Activated CD8-positive, alpha-beta memory T cell treated with anti-CD3 and anti-CD28 coated beads, Interleukin-2, amount 10 ng/mL, durations not matched to agents 7 days and 5 days (primary cell): ENCODE results near the gene MYO1C. TPM values are rescaled to one million over a fixed set of nuclear protein-coding genes. Genes with fewer than 3 reads are reported as not detected.
"Not testable (repeated sequence)": the region's sequence is repeated elsewhere in the genome, so short reads cannot be mapped to it uniquely, and the experiment has no call there.

ENCODE experiments used
- ATAC-seq: fragments of 150-1000 bp; cut with Tn5 transposase; one replicate; pipeline ENCODE4 v1.10.0; 2021; ENCODE audit warnings: moderate library complexity
- CTCF ChIA-PET: fragments of 350-600 bp; sonication (Branson Sonifier 250); formaldehyde crosslinking; loops from one replicate; lab custom pipeline; 2021; ENCODE audit warnings: antibody characterized with exemption; lab: Charles Lee
- DNase-seq: peaks from one replicate; pipeline ENCODE4 v3.0.0-alpha.2; 2020
- H3K27ac Mint-ChIP-seq: one replicate; pipeline ENCODE4 v1.8.0; 2021; ENCODE audit warnings: mild to moderate bottlenecking, mixed read lengths
- H3K27me3 Mint-ChIP-seq: one replicate; pipeline ENCODE4 v1.8.0; 2021; ENCODE audit warnings: mixed read lengths
- H3K36me3 Mint-ChIP-seq: one replicate; pipeline ENCODE4 v1.8.0; 2021; ENCODE audit warnings: mild to moderate bottlenecking, mixed read lengths
- H3K4me1 Mint-ChIP-seq: one replicate; pipeline ENCODE4 v1.8.0; 2021; ENCODE audit warnings: mixed read lengths
- H3K4me3 Mint-ChIP-seq: one replicate; pipeline ENCODE4 v1.8.0; 2021; ENCODE audit warnings: mild to moderate bottlenecking, moderate library complexity, mixed read lengths
- H3K9me3 Mint-ChIP-seq: one replicate; pipeline ENCODE4 v1.8.0; 2022; ENCODE audit warnings: low read depth, mixed read lengths
- total RNA-seq, 2 experiments: library from RNA; stranded (reverse); gene quantifications; one replicate each; pipeline ENCODE4 v1.2.3, GENCODE V29; 2021

Gene MYO1C
- total RNA-seq, 2 experiments from 2014 or later = 50.6 to 58.4 TPM

GRCh38 chr17:1445695-1446094 lies 46.8 kb downstream of the MYO1C start:
- DNase-seq, H3K36me3 Mint-ChIP-seq, H3K27ac Mint-ChIP-seq, H3K4me3 Mint-ChIP-seq, H3K9me3 Mint-ChIP-seq, H3K27me3 Mint-ChIP-seq, ATAC-seq, CTCF ChIA-PET: not testable (repeated sequence)
- peaks cover 13% of the 10 kb centered on the region for H3K4me1 Mint-ChIP-seq

- not testable (repeated sequence) for DNase-seq, H3K4me3 Mint-ChIP-seq, H3K36me3 Mint-ChIP-seq, H3K27ac Mint-ChIP-seq, ATAC-seq, H3K9me3 Mint-ChIP-seq, H3K27me3 Mint-ChIP-seq, H3K4me1 Mint-ChIP-seq
- CTCF ChIA-PET = interaction anchor here (1.5 kb wide), 1 partner anchor 11 kb away, joined by 4 read pairs; no protein-coding TSS in a partner anchor
These were observed 49.8 kb downstream of the MYO1C start for GRCh38 chr17:1442721-1443120.

GRCh38 chr17:1442187-1442586 lies 50.3 kb downstream of the MYO1C start:
- H3K27me3 Mint-ChIP-seq = no peaks in the 10 kb centered on the region
- no peak overlapping the region for H3K27ac Mint-ChIP-seq
- no peaks in the 10 kb centered on the region for H3K9me3 Mint-ChIP-seq
- H3K36me3 Mint-ChIP-seq = peaks cover 2% of the 10 kb centered on the region
- CTCF ChIA-PET = no interaction called here
- H3K4me1 Mint-ChIP-seq = peaks cover 7% of the 10 kb centered on the region
- no peak for ATAC-seq
- H3K4me3 Mint-ChIP-seq = no peak overlapping the region
- DNase-seq = no peak

- DNase-seq (no peak), ATAC-seq (no peak)
- no peaks in the 10 kb centered on the region for H3K9me3 Mint-ChIP-seq
- no peak overlapping the region for H3K4me3 Mint-ChIP-seq
- CTCF ChIA-PET = no interaction called here
- peaks cover 10% of the 10 kb centered on the region for H3K36me3 Mint-ChIP-seq
- H3K27me3 Mint-ChIP-seq = no peaks in the 10 kb centered on the region
- peaks cover 5% of the 10 kb centered on the region for H3K4me1 Mint-ChIP-seq
- H3K27ac Mint-ChIP-seq = no peak overlapping the region
These were observed 51.6 kb downstream of the MYO1C start for GRCh38 chr17:1440921-1441320.

- peaks cover 5% of the 10 kb centered on the region for H3K4me1 Mint-ChIP-seq
- no peaks in the 10 kb centered on the region for H3K9me3 Mint-ChIP-seq
- DNase-seq (no peak), ATAC-seq (no peak)
- CTCF ChIA-PET = no interaction called here
- H3K27me3 Mint-ChIP-seq = no peaks in the 10 kb centered on the region
- peaks cover 23% of the 10 kb centered on the region for H3K36me3 Mint-ChIP-seq
- H3K27ac Mint-ChIP-seq = no peak overlapping the region
- no peak overlapping the region for H3K4me3 Mint-ChIP-seq
These were observed 53.8 kb downstream of the MYO1C start for GRCh38 chr17:1438593-1439083.

- H3K36me3 Mint-ChIP-seq = peaks cover 38% of the 10 kb centered on the region
- CTCF ChIA-PET = interaction anchor here (0.7 kb wide), 1 partner anchor 219 kb away, joined by 3 read pairs; no protein-coding TSS in a partner anchor
- no peak for ATAC-seq
- no peak overlapping the region for H3K4me3 Mint-ChIP-seq
- H3K9me3 Mint-ChIP-seq = no peaks in the 10 kb centered on the region
- no peaks in the 10 kb centered on the region for H3K27me3 Mint-ChIP-seq
- H3K27ac Mint-ChIP-seq = no peak overlapping the region
- peaks cover 19% of the 10 kb centered on the region for H3K4me1 Mint-ChIP-seq
- DNase-seq = no peak
These were observed 57.2 kb downstream of the MYO1C start for GRCh38 chr17:1435326-1435725.

- H3K9me3 Mint-ChIP-seq = no peaks in the 10 kb centered on the region
- no peaks in the 10 kb centered on the region for H3K27me3 Mint-ChIP-seq
- peaks cover 38% of the 10 kb centered on the region for H3K36me3 Mint-ChIP-seq
- H3K4me3 Mint-ChIP-seq = no peak overlapping the region
- CTCF ChIA-PET = interaction anchor here (0.7 kb wide), 1 partner anchor 173 kb away, joined by 3 read pairs; no protein-coding TSS in a partner anchor
- H3K4me1 Mint-ChIP-seq = peaks cover 18% of the 10 kb centered on the region
- no peak for DNase-seq
- no peak for ATAC-seq
- no peak overlapping the region for H3K27ac Mint-ChIP-seq
These were observed 58.3 kb downstream of the MYO1C start for GRCh38 chr17:1434150-1434549.

GRCh38 chr17:1431631-1432104 lies 60.8 kb downstream of the MYO1C start:
- H3K4me1 Mint-ChIP-seq = peaks cover 14% of the 10 kb centered on the region
- no peaks in the 10 kb centered on the region for H3K9me3 Mint-ChIP-seq
- peaks cover 38% of the 10 kb centered on the region for H3K36me3 Mint-ChIP-seq
- no peak for DNase-seq
- H3K27ac Mint-ChIP-seq = no peak overlapping the region
- CTCF ChIA-PET = interaction anchor here (1.7 kb wide), 1 partner anchor 66 kb away, joined by 5 read pairs; no protein-coding TSS in a partner anchor
- H3K27me3 Mint-ChIP-seq = no peaks in the 10 kb centered on the region
- H3K4me3 Mint-ChIP-seq = no peak overlapping the region
- peak; percentile 39 for ATAC-seq

GRCh38 chr17:1423456-1424135 lies 68.9 kb downstream of the MYO1C start:
- H3K27me3 Mint-ChIP-seq = no peaks in the 10 kb centered on the region
- no peaks in the 10 kb centered on the region for H3K9me3 Mint-ChIP-seq
- H3K4me1 Mint-ChIP-seq = peaks cover 2% of the 10 kb centered on the region
- H3K27ac Mint-ChIP-seq = peak overlapping the region; percentile 42
- CTCF ChIA-PET = interaction anchor here (0.7 to 1.5 kb wide), 3 partner anchors 58 to 207 kb away, joined by 3 read pairs; no protein-coding TSS in a partner anchor
- H3K4me3 Mint-ChIP-seq = no peak overlapping the region
- H3K36me3 Mint-ChIP-seq = peaks cover 33% of the 10 kb centered on the region
- no peak for ATAC-seq
- DNase-seq = no peak

GRCh38 chr17:1422885-1423284 lies 69.6 kb downstream of the MYO1C start:
- H3K4me3 Mint-ChIP-seq = no peak overlapping the region
- no peaks in the 10 kb centered on the region for H3K9me3 Mint-ChIP-seq
- no peaks in the 10 kb centered on the region for H3K27me3 Mint-ChIP-seq
- DNase-seq = no peak
- ATAC-seq = no peak
- H3K4me1 Mint-ChIP-seq = peaks cover 2% of the 10 kb centered on the region
- CTCF ChIA-PET = interaction anchor here (1.4 to 1.5 kb wide), 2 partner anchors 58 to 207 kb away, joined by 3 read pairs; no protein-coding TSS in a partner anchor
- H3K36me3 Mint-ChIP-seq = peaks cover 34% of the 10 kb centered on the region
- no peak overlapping the region for H3K27ac Mint-ChIP-seq

- Mint-ChIP-seq H3K27ac (no peak overlapping the region), H3K4me3 (no peak overlapping the region), H3K4me1 (peaks cover 2% of the 10 kb centered on the region), H3K9me3 (no peaks in the 10 kb centered on the region), H3K27me3 (no peaks in the 10 kb centered on the region), H3K36me3 (peaks cover 35% of the 10 kb centered on the region)
- CTCF ChIA-PET = no interaction called here
- ATAC-seq (no peak), DNase-seq (no peak)
These were observed 71.0 kb downstream of the MYO1C start for GRCh38 chr17:1421470-1421869.

GRCh38 chr17:1420981-1421380 lies 71.5 kb downstream of the MYO1C start:
- Mint-ChIP-seq H3K4me3 (no peak overlapping the region), H3K27ac (no peak overlapping the region), H3K27me3 (no peaks in the 10 kb centered on the region), H3K4me1 (peaks cover 2% of the 10 kb centered on the region), H3K36me3 (peaks cover 32% of the 10 kb centered on the region), H3K9me3 (no peaks in the 10 kb centered on the region)
- ATAC-seq = no peak
- CTCF ChIA-PET = no interaction called here
- no peak for DNase-seq

- CTCF ChIA-PET = no interaction called here
- DNase-seq = no peak
- Mint-ChIP-seq H3K27me3 (no peaks in the 10 kb centered on the region), H3K4me1 (no peaks in the 10 kb centered on the region), H3K36me3 (peaks cover 25% of the 10 kb centered on the region), H3K9me3 (no peaks in the 10 kb centered on the region), H3K4me3 (no peak overlapping the region), H3K27ac (no peak overlapping the region)
- ATAC-seq = no peak
These were observed 72.3 kb downstream of the MYO1C start for GRCh38 chr17:1420163-1420562.

- ATAC-seq, H3K4me1 Mint-ChIP-seq, H3K27me3 Mint-ChIP-seq, H3K4me3 Mint-ChIP-seq, H3K27ac Mint-ChIP-seq, H3K9me3 Mint-ChIP-seq, DNase-seq, CTCF ChIA-PET: not testable (repeated sequence)
- peaks cover 20% of the 10 kb centered on the region for H3K36me3 Mint-ChIP-seq
These were observed 74.0 kb downstream of the MYO1C start for GRCh38 chr17:1418476-1418875.
